CD4-positive, alpha-beta T cell treated with Interleukin-15 for 1 hour (primary cell): Measurements from ENCODE around the gene RNLS.

ENCODE experiments used
- DNase-seq: peaks from one replicate; pipeline ENCODE4 v3.0.0-alpha.2; 2020

Gene RNLS

DNA sequence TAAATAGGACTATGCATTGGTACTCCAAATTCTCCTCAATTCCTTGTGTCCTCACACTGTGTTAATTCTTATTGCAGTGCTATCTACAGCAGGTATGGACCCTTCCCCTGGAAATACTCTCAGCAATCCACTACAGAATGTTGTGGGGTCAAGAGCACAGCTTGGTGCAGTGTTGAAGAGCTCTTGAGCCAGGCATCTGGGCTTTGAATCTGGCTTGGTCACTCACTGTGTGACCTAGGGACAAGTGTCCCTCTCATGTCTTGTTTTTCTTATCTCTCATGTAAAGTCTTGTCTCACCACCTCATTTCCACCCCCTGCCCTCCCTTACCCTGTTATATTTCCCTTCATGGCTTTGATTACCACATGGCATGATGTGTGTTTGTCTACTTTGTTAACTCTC, 159.4 kb downstream of the RNLS start:
- no peak for DNase-seq

DNA sequence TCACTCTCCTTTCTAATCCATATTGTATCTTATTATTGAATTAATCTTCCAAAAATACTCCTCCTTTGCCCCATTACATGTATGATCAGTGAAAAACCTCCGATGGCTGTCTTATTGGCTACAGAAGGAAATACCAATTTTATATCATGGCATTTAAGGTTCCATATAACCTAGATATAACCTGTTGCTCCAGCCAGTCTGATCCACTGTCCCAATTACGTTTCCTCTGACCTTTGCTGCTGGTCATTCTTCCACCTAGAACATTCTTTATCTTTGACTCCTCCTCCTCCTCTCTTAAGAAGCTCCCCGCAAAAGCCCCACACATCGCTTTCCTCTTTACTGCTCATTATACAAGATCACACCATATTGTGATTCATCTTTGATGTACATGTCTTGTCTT, 161.5 kb downstream of the RNLS start:
- no peak for DNase-seq

GRCh38 chr10:88418871-88419270, 164.2 kb downstream of the RNLS start:
- DNase-seq: no peak

DNA sequence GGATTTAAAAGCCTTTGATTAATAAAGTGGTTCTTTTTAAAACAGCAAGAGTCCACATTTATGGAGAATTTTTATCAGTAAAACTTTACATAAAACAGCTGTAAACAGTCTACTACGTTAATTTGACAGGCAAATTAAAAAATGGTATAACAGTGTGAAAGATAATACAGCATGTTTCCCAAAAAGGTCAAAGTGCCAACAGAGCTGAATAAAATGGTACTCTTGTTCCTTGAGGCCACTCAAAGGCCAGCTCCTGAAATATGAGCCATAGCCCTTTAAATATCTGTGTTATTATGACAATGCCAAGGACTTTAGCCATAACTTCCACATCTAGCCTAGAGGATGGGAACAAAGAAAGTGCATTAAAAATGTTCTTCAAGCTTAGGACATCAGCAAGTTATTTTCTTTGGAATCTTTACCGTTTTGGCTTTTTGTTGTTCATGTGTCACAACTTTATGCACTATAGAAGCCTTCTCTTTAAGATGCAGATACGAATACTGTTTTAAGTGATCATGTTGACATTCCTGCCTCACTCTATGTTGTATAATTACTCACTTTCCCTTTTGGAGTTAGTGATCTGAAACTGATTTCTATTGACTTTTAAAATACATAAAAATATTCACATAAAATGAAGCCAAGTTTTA, 165.6 kb downstream of the RNLS start:
- no peak for DNase-seq

DNA sequence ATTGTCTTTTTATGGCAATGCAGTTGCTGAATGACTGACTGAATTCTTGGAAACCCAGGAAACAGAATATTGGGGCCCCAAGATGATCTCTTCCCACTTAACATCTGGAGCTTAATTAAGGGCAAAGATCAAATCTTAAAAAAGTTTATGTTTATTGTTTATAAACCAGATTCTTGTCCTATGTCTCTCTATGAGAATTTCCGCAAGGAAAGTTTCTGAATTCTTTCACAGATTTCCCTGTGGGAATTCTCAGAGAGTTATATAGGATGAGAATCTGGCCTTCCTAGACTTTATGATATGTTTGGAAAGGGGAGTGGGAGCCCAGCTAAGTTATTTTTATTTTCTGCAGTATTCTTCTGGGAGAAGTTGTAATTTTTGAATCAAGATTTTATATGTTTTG, 166.3 kb downstream of the RNLS start:
- DNase-seq: no peak

DNA sequence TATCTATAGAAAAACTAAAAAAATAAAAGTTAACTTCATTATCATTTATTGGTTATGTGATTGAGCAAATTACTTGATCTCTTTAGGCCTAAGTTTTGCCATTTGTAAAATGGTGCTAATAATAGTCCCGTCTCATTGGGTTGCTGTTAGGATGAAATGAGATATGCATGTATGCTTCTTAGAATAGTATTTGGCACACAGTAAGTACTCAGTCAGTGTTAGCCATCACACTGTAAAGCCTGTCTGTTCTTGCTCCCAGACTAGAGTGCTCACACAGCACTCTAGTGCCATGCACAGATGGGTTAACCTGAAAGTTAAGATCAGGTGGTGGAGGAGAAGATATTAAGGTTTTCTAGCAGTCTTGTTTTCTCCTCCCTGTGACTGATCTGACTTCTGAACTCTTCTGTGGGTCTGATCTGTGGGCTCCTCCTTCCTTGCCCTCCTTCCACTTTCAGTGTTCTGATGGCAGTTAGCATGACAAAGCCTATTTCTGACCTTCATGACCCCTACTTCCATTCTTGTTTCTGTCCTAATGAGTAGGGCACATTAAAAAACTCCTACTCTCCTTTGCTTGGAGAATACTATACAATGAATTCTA, 167.5 kb downstream of the RNLS start:
- DNase-seq: no peak

GRCh38 chr10:88413412-88413811, 169.7 kb downstream of the RNLS start:
- no peak for DNase-seq

DNA sequence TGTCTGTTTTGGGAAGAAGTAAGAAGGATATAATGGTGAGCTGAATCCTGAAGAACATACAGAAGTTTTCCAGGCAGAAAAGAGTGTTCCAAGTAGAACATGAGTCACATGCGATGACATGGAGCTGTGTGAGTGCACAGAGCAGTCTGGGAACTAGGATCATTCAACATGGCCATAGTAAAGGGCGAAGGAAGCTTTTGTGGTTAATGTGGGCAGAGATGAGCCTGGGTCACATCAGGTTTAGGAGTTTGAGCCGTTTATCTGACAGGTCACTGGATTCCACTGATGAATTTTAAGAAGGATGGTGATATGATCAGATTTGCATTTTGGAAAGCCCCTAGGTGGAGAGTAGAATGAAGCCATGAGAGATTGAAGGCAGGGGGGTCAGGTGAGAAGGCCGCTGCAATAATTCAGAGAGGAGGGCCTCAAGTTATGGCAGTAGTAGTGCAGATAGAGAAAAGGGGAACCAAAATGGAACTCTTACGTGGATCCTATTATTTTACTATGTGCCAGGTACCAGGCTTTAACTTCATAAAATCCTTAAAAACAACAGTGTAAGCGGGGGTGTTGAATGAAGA, 171.3 kb downstream of the RNLS start:
- no peak for DNase-seq

- DNase-seq: no peak
Measured at GRCh38 chr10:88409824-88410223, 173.3 kb downstream of the RNLS start.

DNA sequence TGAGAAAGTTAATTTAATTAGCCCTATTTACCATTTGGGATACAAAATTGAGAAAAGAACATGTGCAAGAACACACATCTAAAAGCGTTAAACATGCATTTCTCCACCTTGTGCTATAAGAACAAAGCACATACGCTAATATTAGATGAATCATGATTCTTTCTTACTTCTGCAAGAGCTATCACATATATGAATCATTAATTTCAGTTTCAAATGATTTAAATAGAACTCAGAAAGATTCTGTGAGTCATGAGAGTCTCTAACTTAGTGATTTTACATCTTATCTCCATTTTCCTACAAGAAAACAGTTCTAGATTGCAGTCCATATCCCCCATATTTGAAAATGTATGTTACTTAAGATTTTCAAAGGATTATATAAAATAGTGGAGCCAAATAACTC, 173.9 kb downstream of the RNLS start:
- no peak for DNase-seq

DNA sequence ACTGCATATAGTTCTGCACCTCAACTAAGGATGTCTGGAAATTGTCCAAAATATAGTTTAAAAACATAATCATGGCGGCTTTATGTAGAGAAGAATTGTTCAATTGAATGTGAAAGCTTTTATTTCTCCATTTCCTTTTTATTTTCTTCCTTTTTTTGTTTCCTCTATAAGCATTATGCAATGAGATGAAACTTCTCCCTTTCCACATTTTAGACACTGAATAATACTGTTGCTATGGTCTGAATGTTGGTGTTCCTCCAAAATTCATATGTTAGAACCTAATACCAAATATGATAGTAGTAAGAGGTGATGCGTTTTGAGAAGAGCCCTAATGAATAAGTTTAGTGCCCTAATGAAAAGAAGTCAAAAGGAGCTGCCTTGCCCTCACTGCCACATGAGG, 175.0 kb downstream of the RNLS start:
- no peak for DNase-seq

GRCh38 chr10:88404133-88404532, 179.0 kb downstream of the RNLS start:
- DNase-seq: no peak

DNA sequence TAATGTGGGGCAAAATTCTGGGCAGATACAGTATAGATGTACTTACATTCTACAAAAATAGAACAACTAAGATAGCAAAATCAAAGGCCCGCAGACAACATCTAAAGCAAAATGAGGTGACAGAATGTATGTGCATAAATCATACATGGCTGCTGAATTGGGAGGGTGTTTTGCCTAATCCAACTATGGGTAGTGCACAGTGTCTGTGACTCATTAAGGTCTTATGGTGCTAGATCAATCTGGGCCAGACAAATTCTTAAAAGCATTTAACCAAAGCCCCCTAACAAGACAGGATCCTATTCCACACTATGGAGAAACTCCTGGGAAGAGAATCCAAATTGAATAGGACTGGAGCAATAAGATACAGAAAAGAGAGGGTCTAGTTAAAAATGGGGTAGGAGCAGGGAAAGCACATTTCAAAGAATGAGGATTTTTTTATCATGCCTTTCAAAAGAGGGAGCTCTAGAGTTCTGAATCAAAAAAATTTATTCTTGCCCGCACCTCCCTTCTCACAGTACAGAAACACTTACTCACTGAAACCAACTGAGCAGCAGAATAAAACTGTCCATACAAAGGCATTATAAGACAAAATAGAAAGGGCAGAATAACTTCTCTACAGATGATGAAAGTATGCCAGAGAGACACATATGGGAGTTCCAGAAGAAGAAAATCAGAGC, 181.3 kb downstream of the RNLS start:
- no peak for DNase-seq

GRCh38 chr10:88399240-88399639, 183.9 kb downstream of the RNLS start:
- no peak for DNase-seq

- DNase-seq: no peak
Measured at GRCh38 chr10:88395677-88396076, 187.4 kb downstream of the RNLS start.

- DNase-seq: no peak
Measured at GRCh38 chr10:88392222-88392621, 190.9 kb downstream of the RNLS start.

GRCh38 chr10:88390041-88390440, 193.1 kb downstream of the RNLS start:
- no peak for DNase-seq

DNA sequence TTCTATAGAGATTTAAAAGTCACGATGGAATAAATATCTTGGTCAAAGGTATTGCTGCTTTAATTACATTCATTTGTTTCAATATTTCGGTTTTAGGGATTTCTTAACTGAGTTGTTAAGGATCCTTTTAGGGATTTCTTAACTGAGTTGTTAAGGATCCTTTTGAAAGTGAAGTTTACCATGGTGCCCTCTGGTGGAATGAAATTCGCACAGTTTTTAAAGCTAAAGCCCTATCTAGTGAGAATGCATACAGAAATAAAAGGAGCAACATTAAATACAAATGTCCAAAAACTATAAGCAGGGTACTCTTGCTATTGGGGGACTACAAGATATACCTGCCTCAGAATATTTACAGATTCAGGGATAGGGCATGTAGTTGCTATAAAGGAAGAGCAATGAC, 193.7 kb downstream of the RNLS start:
- no peak for DNase-seq

- no peak for DNase-seq
Measured at GRCh38 chr10:88388324-88388723, 194.8 kb downstream of the RNLS start.

- DNase-seq: peak; percentile 45
Measured at GRCh38 chr10:88386821-88387773, 196.0 kb downstream of the RNLS start.

GRCh38 chr10:88386204-88386788, 196.8 kb downstream of the RNLS start:
- DNase-seq: no peak

GRCh38 chr10:88385601-88386203, 197.4 kb downstream of the RNLS start:
- DNase-seq: peak; percentile 61
